AG08395 (cell line): ENCODE measurements around the gene MATN1.

Experiments
- DNase-seq: peaks from one replicate; pipeline ENCODE4 v3.0.0; 2012; ENCODE audit warnings: mixed read lengths, low spot score

MATN1 gene

DNA sequence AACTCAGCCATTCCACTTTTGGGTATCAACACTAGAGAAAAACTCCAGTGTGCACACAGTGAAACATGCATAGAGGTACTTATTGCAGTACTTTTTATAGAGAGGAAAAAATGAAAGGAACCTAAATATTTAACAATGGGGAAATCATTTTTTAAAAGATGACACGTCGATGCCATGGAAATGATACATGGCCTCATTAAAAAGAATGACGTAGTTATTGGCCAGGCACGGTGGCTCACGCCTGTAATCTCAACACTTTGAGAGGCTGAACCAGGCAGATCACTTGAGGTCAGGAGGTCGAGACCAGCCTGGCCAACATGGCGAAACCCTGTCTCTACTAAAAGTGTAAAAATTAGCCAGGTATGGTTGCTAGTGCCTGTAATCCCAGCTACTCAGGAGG, 42.5 kb downstream of the MATN1 start:
- DNase-seq = no peak

DNA sequence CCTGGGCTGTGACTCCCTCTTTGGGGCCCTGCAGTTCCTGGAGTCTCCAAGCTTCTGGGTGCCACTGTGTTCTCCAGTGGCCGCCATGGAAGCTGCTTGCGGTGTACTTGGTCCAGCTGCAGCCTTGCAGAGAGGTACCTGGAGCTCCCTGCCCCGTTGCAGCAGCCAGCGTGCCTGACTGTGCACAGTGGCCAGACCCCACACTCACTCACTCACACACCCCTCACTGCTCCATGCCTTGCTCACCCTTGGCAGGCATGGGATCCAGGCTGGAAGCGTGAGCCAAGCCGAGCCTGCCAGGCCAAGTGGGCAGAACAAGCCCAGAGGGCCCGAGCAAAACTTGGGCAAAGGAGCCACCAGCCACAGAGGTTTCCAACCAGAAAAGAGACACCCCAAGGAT, 43.0 kb downstream of the MATN1 start:
- no peak for DNase-seq

DNA sequence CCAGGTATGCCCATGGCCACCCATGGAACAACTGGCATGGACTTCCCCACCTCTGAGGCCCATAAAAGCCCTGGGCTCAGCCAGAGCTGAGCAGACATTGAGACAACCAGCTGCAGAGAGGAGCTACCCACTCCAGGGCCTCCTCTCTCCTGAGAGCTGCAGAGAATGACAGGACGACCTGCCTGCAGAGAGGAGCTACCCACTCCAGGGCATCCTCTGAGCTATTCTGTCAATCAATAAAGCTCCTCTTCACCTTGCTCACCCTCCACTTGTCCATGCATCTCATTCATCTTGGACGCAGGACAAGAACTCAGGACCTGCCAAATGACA, 43.4 kb downstream of the MATN1 start:
- DNase-seq = no peak

DNA sequence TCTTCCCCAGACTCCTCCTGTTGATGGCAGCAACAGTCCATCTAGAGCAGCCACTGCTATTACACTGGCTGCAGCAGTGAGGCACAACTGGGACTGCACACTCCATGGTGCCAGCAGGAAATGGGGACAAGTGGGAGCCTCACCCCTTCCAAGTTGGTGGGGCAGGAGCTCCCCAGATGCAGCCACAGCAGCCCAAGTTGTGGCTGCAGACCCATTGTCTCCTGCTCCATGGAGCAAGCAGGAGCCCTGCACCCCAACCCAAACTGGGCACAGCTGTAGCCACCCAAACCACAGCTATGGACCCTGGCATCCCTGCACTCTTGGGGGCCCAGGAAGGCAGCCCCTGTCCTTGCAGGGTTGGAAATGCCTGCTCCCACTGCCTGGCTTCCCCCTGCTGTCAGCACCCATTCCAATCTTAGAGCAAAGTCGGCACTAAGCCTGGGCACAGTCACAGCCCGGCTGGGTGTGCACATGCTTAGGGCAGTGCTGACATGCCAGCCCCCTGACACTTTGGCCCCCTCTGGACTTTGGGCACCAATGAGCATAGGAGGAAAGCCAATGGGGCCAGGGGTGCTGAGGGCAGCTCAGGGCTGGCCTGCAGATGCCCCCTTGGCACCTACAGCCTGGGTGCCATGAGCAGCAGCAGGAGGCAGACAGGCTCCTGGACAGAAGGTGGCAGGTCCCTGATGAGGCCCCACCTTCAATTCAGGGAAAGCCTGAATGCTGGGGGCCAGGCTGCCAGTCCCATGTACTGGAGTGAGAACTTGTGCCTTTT, 44.0 kb downstream of the MATN1 start:
- DNase-seq = no peak

DNA sequence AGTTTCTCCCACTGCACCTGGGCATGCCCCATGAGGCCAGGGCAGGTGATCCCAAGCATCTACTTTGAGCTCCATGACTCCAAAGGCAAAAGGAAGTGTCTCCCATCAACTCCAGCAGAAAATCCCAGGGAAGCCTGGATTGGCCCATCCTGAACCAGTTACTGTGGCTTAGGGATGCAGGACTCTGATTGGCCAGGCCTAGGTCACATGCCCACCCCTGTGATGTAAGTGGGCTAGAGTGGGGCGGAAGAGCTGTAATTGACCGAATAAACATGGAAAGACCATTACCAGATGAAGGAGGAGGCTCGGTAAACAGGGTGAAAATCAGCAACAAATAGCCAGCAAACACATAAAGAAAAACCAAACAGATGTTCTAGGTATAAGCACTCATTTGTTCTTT, 45.2 kb downstream of the MATN1 start:
- DNase-seq = no peak

DNA sequence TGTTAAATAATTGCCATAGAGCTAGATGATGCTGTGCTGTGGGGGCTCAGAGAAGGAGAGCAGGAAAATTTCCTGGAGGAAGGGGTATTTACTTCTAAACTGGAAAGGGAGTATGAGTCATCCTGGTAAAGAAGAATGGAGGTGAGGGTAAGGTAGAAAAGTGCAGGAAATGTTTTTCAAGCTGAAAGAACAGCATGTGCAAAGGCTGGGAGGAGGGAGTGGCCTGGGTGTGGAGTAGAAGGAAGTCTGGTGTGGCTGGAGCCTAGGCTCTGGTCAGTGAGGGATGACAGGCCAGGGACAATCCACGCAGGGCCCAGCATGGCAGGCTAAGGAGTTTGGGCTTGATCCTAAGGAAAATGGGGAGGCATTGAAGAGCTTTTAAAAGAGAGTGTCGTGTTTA, 45.9 kb downstream of the MATN1 start:
- no peak for DNase-seq

DNA sequence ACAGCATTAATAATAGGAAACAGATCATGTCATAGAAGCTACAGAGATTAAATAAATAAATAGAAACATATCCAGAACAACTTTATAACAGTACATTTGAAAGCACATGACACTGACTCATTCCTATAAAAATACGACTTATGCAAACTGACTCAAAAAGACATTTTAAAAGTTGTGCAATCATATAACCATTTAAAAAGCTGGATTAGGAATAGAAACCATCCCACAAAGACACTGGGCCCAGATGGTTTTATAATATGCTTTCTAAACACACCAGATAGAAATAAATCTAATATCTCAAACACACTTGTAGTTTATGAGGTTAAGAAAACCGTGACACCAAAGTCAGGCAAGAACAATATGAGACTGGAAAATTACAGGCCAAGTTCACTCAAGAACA, 47.6 kb downstream of the MATN1 start:
- DNase-seq = peak; percentile 53

DNA sequence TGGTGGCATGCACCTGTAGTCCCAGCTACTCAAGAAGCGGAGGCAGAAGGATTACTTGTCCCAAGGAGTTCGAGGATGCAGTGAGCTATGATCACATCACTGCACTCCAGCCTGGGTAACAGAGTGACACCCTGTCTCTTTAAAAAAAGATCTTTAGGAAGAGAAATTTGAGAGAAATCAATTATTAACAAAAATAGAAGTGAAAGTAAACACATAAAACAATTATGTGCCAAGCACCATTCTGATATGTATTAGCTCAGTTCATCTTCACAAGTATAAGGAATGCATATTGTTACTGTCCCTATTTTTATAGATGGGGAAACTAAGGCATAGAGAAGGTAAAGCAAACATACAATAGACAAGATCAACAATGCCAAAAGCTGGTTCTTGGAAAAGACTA, 48.1 kb downstream of the MATN1 start:
- no peak for DNase-seq

DNA sequence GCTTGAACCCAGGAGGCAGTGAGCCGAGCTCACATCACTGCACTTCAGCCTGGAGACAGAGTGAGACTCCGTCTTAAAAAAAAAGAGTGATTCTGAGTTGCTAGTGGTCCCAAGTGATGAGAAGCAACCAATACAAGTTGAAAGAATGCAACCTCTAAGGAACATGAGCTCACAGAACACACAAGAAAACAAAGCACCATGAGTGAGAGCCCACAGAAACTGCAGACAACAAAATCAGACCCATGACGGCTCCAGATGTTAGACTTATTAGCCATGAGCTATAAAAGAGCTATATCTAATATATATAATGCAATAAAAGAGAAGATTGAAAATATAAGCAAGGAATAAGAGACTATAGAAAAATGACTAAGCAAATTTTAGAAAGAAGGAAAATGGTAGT, 50.0 kb downstream of the MATN1 start:
- no peak for DNase-seq

DNA sequence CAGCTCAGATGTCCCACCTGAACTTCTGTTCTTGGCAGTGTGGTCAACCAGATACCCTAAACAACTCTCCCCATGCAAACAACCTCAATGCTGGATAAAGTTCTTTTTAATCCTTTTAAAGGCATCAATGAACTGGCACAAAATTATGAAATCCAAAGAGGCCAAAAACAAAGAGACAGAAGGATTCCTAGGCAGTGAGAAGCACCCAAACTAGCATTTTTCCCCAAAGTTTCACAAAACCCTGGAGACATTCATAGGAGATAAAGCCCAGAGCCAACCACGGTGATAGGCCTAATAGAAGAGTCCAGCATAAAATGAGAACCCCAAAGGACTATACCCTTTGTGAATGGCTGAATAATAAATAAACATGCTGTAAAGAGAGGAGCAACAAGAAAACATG, 50.7 kb downstream of the MATN1 start:
- peak; percentile 28 for DNase-seq

DNA sequence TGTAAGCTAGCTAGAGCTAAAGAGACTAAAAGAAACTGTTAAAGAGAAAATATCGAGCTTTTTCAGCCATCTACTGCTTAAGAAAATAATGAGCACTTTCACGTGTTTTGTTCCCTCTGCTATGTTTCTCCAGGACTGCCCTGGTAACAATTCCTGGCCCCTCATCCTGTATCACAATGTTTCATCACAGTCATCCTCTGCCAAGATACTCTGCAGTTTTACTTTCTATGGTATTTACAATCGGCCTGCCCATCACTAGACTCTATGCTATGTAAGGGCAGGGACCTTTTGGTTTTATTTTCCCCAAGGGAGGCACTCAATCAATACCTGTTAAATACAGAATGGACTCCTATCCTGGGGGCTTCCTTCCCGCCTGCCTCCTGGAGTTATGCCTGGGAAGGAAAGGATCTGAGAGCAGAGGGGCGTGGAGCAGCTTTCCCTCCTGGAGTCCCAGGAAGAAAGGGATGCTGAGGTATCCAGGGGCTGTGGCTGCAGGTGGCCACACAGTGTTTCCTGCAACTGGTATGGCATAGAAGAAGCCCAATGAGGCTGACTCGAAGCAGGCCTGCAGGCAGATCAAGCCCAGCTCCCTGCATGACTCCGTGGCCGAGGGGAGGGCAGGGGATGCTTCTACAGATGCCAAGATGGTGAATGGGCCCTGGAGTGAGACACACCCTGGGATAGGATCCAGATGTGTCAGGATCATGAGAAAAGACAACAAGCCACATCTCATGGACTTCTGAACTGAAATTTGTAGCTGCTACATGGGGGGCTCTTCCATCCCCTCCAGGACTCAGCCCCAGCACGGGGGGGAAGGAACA, 52.9 kb downstream of the MATN1 start:
- peak; percentile 85 for DNase-seq

DNA sequence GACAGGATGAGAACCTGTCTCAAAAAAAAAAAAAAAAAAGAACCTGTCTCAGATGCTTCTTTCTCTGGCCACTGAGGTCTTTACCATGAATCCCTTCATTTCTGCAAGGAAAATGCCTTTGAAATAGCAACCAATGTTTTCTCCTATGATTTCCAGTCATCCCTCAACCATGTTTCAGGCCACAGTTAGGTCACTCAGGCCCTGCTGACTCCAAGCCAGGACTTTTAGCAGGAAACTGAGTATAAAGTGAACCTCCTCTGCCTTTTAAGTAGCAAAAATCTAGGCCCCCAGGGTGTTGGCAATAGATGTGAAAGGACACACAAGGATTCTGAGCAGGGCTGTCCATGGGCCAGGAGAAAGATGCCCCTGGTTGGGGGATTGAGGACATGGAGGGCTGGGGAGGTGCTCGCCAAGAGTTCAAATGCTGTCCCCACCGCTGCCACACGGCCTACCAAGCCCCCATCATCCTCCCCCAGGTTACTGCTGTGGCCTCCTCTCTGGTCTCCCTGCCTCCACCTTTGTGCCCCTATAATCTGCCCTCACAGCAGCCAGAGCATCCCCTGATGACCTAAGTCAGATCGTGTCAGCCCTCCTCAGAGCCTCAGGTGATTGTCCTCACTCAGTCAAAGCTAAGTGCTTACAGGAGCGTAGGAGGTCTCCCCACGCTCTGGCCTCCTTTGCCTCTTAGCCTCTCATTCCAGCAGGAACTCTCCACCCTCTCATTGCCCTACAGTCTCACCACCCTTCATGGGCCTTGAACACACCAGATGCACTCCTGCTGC, 54.6 kb downstream of the MATN1 start:
- DNase-seq = peak; percentile 29

DNA sequence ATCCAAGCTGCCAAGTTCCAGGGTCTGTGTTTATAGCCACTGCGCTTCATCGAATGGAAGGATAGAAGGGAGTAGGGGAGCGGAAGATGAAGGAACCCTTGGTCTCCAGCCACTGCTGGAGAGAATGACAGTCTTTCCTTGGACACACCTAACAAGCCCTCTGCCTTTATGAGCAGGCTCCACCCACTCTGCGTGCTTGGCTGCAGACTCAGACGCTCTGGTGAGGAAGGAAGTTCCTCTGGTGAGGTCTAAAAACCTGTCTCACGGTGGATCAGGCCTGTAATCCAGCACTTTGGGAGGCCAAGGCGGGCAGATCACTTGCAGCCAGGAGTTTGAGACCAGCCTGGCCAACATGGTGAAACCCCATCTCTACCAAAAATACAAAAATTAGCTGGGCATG, 55.4 kb downstream of the MATN1 start:
- no peak for DNase-seq

DNA sequence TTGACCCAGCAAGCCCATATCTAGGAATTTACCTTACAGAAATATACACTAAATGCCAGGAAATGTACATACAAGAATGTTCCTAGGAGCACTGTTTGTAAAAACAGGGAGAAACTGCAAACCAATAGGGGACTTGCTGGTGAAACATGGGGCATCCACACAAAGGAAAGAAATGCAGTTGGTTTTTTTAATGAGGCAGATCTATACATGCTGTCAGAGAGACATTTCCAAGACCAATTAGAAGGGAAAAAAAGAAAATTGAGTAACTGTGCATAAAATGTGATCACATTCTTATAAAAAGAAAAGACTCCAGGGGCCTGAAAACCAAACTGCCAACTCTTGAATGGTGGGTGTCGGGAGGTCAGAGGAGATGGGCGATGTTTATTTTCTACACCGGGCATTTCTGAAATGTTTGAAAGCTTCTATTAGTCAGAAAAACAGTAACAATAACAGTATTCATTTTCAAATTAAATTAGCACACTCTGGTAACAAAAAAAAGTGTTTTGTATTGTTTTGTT, 56.6 kb downstream of the MATN1 start:
- DNase-seq = no peak

DNA sequence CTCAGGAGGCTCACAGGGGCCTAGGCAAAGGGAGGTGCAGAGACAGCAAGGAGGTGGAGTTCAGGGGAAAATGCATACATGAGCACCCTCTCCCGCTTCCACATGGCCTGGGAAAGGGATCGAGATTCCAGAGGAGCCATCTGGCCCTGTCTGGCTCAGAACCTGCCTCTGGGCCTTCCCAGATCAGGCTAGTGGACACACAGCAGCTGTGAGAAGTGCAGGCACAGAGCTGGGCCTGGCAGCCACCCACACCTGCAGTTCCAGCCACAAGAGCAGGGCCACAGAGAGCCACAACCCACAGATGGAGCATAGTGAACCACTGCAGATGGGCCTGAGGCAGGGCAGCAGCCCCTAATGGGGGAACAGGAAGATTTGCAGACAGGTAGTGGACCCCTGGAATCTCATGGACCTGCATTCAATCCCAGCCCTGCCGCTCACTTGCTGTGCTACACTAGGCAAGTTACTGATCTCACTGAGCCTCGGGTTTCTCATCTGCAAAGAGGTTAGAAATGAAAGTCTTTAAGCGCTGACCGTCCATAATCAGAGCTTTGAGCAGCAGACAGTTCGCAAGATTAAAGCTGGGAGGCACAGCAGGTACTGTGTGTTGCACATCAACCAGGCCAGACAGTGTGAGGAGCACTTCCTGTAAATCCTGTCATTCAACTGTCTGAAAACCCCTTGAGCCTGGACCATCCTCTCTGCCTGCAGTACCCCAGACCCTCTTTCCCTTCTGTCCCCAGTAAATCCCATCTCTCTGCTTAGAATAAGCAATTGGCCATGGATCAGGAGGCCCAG, 58.0 kb downstream of the MATN1 start:
- no peak for DNase-seq

DNA sequence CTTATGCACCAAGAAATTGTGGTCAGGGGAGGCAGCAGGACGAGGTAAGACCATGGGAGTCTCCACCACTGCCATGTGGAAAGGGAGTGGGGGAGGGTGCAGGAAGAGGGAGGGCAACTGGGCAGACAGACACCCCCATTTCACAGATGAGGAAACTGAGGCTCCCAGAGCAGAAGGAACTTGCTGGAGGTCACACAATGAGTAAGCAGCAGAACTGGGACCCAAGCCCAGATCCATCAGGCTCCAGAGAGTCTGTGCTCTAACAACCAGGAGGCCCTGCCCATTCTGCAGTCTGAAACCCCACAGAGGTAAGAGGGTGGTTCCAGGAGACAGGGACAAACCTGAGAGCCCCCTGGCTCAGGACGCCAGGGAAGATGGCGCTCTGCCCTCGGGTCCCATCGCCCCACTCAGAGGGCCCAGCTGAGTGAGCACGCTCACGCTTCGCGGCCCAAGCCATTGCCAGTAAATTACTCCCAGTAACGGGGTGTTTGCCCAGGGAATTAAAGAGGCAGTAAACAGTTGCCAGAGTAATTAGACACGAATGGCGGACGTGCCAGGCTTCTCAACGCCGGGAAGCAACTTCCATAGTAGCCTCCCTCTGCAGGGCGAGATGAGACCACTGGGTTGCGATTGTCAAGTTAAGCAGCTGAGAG, 59.2 kb downstream of the MATN1 start:
- DNase-seq = no peak

DNA sequence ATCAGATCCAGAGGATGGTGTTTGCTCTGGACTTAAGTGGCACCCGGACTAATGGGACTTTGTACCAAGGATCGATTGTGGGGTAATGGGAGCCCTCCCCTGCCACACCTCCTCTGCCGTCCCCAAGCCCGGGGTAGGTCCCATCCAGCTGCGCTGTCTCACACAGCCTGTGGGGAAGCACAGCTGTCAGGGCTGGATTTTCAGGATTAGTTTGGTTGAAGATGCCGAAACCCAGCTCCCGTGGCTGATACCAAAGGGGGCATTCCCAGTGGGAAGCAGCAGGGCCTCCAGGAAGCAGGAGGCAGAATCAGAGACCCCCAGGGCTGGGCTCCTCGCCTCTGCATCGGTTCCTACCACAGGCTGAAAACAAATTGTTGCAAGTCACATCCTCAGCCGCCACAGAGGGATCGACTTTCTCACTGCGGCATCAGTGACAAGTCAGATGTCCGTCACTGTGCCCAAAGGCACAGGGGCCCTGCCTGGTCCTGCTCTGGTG, 59.7 kb downstream of the MATN1 start:
- DNase-seq = no peak

DNA sequence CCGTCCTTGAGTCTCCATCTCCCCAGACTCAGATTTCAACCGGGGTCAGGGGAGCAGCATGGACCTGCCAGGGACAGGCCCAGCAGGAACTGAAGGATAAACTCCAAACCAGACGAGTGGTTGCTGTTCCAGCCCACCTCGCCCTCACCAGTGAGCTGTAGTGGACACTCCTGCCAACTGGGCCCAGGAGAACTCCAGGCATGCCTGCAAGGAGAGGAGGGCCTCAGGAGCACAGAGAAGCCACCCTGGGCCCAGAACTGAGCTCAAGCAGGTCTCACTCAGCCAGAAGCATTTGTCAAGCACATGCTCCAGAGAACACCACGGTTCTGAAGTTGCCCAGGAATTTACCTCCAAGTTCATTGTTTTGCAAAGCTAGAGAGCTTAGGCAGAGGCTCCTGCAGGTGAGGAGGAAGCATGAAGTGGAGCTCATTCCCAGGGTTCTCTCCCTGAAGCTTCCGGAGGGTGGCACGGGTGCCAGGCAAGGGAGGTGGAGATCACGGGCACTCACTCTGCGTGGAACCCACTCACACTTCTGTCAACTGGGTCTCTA, 61.0 kb downstream of the MATN1 start:
- no peak for DNase-seq

DNA sequence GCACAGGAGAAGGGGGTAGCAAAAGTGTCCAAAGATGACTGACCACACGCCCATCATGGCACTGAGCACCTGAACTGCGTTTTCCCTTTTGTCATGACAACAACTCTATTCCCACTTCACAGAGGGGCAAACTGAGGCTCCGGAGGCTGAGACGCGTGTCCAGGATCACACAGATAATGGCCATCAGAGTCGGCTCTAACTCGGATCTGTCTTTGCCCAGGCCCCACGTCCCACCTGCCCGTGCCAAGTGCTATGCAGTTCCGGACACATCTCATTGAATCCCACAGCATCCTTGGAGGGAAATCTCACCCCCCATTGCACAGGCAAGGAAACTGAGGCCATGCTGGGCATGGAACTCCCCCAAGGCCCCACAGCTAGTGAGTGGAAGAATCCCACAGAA, 62.1 kb downstream of the MATN1 start:
- no peak for DNase-seq
